H7 (cell line): Measurements from ENCODE around the gene C1orf174. TPM values are rescaled to one million over a fixed set of nuclear protein-coding genes. Genes with fewer than 3 reads are reported as not detected.
A peak's percentile ranks its signal among the peaks of the same experiment; 100 is the strongest.

Experiments
- DNase-seq: peaks from one replicate; pipeline ENCODE4 v3.0.0; 2012
- H3K27me3 ChIP-seq: 2 replicates; pipeline ENCODE4 v1.6.0; 2011; ENCODE audit warnings: mild to moderate bottlenecking, low read length; ENCODE audit not compliant: control insufficient read depth, insufficient read depth
- H3K36me3 ChIP-seq: replicated peaks from 2 replicates; pipeline ENCODE4 v1.5.1; 2011; ENCODE audit warnings: low read length; ENCODE audit not compliant: control insufficient read depth, insufficient read depth
- H3K4me3 ChIP-seq: 2 replicates; pipeline ENCODE4 v1.5.1; 2011; ENCODE audit warnings: low read depth, mild to moderate bottlenecking, control low read depth, low read length, moderate library complexity; ENCODE audit not compliant: insufficient read depth
- total RNA-seq: library from RNA; depleted of rRNA; stranded (reverse); fragments of >200 nt; shearing (Covaris generic); gene quantifications from 2 replicates; pipeline ENCODE4 v1.2.3, GENCODE V29; 2014; rRNA removed

Gene C1orf174
- total RNA-seq = 60.5 and 63.9 TPM in 2 replicates

DNA sequence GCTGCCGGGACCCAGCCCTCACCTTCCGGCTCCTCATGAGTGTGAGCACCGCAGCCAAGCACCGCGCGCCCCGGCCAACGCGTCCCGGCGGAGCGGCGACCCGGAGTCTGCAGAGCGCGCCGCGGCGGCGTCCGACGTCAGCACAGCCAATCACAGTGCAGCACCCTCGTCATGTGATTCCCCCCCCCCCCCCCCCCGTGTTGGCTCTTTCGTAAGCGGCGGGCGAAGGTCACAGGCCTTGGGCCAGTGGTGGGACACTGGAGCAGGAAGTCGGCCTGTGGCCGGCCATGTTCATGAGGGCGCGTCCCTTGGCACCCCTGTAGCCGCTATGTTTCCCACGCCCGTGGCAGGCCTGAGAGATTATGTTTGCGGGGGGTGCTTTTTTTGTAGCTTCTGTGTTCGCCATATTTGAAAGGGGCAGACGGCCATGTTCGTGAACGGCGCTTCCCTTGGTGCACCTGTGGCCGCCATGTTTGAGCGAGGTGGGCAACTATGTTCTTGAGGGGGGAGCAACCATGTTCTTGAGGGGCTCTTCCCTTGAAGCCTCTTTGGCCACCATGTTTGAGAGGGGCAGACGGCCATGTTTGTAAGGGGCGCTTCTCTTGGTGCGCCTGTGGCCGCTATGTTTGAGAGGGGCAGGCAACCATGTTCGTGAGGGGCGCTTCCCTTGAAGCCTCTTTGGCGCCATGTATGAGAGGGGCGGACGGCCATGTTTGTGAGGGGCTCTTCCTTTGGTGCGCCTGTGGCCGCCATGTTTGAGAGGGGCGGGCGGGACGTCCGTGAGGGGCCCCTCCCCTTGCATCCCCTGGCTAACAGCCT, at the start of gene C1orf174:
Gene C1orf174, minus strand, starts transcription at position 123 of the 819 bp plus-strand sequence. Its CDS starts 86 bp downstream, at position 37.
- Histone ChIP-seq H3K36me3 (no peaks in the 10 kb centered on the region), H3K4me3 (peak within 1 kb of the TSS; percentile 99), H3K27me3 (no peaks in the 10 kb centered on the region)
- peak; percentile 99 for DNase-seq

DNA sequence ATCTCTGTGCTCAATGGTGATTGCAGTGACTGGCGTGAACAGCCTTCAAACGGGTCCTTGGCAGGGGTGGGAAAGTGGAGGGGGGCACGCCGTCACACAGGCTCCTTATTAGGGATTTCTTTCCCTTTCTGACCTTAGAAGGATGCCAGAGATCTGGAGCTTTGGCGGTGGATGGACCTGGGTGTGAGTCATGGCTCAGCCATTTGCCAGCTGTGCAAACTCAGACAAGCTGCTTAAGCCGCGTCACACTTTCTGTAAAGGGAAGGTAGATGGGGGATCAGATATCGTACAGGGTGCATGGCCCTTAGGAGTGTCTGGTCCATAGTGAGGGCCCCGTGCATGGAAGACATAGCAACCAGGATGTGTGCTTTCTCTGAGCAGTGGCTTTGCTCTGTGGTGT, 48.3 kb upstream of the C1orf174 start:
- Histone ChIP-seq H3K27me3 (no peaks in the 10 kb centered on the region), H3K36me3 (no peaks in the 10 kb centered on the region), H3K4me3 (no peak overlapping the region)
- DNase-seq = no peak

DNA sequence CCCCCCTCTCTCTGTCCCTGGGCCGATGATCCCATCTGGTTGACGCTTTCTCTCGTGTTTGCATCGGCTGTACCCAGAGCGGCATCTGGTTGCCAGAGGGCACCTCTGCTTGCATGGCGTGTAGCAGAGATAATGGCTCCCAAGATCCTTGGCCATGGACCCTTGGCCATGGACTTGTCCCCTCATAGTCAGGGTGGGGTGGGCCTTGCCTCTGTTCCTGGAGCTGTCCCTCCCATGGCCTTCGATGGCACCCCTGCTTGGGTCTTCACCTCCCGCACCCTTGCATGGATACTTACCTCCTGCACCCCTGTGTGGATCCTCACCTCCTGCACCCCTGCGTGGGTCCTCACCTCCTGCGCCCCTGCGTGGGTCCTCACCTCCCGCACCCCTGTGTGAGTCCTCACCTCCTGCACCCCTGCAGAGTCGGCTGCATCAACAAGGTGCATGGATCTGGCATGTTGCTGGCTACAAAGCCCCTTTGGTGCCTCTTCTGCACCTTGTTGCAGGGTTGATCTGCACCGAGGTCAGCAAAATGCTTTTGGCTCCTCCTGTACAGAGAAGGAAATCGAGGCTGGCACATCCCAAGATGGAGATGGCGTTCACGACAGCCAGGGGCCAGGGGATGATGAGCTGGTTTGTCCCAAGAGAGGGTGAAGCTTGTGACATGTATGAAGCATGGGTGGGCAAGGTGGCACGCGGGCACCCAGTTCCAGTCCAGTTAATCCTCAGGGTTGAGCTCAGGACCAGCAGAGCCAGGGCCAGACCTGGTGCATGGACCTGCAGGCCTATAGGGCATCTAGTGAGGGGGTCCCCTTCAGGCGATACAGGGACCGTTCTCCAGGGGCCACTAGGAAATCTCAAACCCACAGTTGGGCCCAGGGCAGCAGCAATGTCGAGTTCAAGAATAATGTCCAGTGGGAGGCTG, 46.1 kb upstream of the C1orf174 start:
- Histone ChIP-seq H3K36me3 (no peaks in the 10 kb centered on the region), H3K27me3 (no peaks in the 10 kb centered on the region), H3K4me3 (no peak overlapping the region)
- no peak for DNase-seq

DNA sequence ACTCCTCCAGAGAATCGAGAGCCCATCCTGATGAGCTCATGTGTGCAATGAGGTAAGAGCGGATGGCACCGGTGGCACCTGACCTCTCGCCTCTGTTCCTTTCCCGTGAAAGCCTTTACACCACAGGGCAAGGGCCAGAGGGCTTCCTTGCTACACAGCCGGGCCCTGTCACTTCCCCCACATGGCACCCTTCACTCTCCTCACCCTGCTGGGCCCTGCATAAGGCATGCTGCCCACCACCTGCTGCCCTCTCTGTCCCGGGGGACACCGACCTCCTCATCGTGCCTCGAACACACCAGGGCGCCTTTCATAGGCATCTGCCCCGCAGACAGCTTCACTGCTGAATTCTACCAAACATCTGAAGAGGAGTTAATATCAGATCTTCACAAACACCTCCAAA, 45.1 kb upstream of the C1orf174 start:
- Histone ChIP-seq H3K27me3 (no peaks in the 10 kb centered on the region), H3K36me3 (no peaks in the 10 kb centered on the region), H3K4me3 (no peak overlapping the region)
- no peak for DNase-seq

DNA sequence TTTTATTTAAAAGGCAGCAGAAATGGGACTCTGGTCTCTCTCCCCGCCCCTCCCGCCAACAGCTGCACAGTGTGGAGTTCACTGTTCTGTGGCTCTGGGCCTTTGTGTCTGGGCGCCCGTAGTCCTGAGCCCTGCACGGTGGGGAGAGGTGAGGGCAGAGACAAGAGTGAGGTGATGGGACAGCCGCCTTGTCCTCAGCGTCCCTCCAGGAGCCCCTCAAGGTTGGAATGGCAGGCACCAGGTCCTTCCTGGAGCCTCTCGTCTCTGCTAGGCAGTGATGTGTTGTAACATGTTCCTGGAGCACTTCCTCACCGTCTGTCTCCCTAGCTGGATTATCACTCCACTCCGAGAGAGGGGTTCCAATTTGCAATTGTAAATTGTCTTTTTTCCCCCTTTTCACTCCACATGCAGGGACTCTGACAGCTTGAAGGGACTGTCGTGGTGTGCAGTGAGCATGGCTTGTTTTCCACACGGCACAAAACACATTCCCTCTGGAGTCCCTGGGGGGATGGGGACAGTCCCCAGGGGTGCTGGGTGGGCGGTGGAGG, 44.6 kb upstream of the C1orf174 start:
- DNase-seq = no peak

DNA sequence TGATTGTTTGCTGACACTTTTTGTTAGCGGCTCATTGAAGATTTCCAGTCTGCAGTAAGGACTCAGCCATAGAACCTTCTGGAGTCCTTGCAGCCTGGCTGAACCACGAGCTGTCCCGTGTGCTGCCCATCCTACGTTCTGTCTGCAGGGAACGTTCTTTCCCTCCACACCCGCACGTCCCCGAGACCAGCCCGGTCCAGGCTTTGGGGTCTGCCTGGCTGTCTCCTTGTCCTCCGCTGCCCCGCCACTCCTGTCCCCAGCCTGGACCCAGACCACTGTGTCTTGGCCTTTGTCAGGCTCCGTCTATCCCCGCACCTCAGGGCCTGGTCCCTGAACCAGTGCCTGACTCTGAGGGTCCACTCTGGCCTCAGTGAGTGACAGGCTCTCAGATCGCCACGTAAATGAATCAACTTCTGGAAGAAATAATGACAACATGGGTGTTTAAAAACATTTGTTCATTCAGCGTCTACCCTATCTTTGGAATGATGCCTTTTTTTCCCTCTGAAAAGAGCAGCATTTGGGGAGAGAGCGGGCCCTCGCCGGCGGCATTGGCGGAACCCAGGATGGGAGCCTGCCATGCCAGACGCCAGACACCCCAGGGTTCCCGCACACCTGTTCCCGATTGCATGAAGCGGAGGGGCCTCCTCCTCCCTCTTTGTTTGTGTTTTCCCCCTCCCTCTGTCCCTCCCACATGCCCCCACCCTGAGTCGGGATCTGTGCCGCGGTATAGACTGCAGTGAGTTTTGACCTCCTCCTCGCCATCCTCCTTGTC, 43.9 kb upstream of the C1orf174 start:
- DNase-seq = peak; percentile 67
- Histone ChIP-seq H3K36me3 (no peaks in the 10 kb centered on the region), H3K4me3 (no peak overlapping the region), H3K27me3 (no peaks in the 10 kb centered on the region)

More for the DNA sequence above, 44.6 kb upstream of the C1orf174 start:
- Histone ChIP-seq H3K27me3 (no peaks in the 10 kb centered on the region), H3K4me3 (no peak overlapping the region), H3K36me3 (no peaks in the 10 kb centered on the region)

DNA sequence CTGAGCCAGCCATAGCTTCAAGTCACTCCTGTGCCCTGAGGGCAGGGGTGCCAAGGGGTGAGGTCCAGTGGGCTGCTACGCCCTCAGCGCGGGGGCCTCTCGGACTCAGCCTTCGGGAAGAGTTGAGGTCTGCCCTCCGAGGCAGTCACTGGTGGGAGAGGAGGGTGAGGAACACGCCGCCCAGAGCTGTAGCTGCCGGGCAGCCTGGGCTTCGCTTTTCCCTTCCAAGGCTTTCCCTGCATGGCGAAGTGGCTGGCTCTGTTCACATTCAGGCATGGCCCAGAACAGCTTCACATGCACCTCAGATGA, 43.0 kb upstream of the C1orf174 start:
- Histone ChIP-seq H3K27me3 (no peaks in the 10 kb centered on the region), H3K4me3 (no peak overlapping the region), H3K36me3 (no peaks in the 10 kb centered on the region)
- DNase-seq = no peak

DNA sequence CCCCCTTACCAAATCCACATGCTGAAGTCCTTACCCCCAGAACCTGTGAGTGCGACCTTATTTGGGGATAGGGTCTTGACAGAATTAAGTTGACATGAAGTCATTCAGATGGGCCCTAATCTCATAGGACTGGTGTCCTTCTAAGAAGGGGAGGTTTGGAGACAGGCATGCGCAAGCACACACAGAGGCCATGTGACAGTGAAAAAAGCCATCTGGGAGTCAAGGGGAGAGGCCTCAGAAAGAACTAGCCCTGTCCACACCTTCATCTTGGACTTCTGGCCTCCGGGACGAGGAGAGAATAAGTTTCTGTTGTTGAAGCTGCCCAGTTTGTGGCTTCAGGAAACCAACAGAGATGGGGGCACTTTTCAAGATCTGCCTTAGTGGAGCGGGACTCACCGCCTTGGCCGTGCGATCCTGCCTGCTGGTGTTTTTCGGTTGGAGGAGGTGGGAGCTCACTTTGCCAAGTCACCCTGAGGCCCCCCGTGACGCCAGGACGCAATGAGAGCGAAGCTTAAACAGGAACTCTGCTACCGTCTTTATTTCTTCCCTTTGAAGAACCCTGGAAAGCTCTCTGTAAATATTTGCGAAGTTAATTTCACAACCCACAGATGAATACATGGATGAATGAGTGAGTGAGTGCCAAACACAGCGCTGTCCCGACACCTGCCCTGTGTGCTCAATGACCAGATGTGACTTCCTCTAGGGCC, 42.5 kb upstream of the C1orf174 start:
- no peak overlapping the region for H3K4me3 ChIP-seq
- H3K36me3 ChIP-seq = no peaks in the 10 kb centered on the region
- no peaks in the 10 kb centered on the region for H3K27me3 ChIP-seq
- no peak for DNase-seq

DNA sequence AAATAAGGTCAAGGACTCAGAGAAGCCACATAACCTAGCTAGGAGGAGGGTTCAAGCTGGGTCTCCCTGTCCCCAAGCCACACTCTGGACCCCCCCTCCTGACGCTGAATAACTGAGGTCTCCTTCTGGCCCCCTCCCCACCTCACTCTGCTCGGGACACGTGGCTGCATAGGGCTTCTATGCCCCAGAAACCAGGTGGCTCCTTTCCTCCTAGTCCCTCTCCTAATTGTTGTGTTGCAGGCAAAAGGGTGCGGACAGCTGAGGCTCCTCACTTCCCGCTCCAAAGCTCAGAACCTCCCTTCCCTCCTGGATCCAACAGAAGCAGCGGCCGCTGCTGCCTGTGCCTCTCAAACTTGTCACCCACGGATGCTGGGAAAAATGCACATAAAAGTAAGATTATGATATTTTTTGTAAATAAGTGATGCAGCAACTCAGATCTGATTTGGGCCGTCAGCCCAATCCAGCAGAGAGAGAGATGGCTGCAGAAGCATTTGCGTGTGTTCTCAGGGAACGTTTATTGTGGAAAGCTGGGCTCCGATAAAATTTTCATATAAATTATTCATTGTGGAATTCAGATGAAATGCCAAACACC, 40.8 kb upstream of the C1orf174 start:
- Histone ChIP-seq H3K4me3 (no peak overlapping the region), H3K36me3 (no peaks in the 10 kb centered on the region), H3K27me3 (no peaks in the 10 kb centered on the region)
- no peak for DNase-seq

DNA sequence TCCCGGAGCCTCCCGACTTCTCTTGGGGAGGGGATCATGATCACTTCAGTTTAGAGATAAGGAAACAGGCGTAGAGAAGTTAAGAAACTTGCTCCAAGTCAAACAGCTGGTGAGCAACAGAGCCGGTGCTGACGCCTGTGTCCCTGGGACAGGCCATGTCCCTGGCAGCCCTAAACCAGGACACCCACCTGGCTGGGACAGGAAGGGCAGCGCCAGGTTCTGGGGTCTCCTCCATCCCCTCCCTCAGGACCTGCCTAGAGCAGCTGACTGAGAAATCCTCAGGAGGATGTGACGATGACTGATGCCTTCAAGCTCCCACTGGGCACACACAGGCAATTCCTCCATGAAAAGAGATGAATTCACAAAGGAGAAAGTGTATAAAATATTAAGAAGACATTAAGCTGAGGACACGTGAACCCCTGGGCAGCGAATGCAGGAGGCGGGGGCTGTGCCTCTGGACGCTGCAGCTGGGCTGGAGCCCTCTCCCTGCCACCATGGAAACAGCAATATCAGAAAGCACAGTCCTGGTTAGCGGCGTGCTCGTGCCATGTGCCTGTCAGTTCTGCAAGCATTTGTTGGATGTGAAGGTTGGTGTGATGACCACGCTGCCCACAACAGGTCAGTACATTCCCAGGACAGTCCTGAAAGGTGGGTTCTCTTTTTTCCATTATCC, 40.1 kb upstream of the C1orf174 start:
- DNase-seq = no peak
- Histone ChIP-seq H3K36me3 (no peaks in the 10 kb centered on the region), H3K27me3 (no peaks in the 10 kb centered on the region), H3K4me3 (no peak overlapping the region)

DNA sequence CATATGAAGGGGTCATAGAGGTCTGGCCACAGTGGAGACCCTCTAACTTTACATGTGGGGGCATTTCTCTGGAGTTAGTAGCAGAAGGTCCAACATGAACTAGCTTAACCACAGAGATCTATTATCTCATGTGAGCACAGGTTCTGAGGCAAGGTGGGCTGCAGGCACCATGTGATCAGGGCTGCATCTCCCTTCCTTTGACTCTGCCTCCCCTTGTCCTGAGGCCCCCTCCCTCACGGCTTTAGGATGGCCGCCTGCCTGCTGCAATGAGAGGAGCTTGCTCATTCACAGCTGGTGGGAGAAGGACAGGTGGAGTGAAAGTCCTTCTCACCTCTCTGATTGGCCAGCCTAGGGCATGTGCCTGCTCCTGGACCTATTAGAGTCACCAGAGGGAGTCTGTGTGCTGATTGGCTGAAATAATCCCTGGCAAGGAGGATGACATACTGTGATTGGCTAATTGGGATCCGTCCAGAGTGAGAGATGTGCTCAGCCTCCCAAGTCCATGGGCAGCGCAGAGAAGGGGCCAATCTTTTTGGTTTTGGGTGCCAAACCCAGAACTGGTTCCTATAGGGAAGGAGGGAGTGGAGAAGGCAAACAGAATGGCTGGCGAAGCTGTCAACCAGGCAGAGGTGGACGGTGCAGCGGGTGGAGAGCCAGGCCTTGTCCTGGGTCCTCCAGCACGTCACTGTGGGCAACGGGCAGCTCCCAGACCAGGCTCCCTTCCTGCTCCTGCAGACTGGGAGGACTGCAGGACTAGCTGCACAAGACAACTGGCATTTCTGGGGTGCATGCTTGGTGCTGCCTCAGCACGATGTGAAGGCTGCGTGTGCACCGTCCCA, 39.4 kb upstream of the C1orf174 start:
- no peak for DNase-seq
- no peaks in the 10 kb centered on the region for H3K36me3 ChIP-seq
- no peak overlapping the region for H3K4me3 ChIP-seq
- H3K27me3 ChIP-seq = no peaks in the 10 kb centered on the region

DNA sequence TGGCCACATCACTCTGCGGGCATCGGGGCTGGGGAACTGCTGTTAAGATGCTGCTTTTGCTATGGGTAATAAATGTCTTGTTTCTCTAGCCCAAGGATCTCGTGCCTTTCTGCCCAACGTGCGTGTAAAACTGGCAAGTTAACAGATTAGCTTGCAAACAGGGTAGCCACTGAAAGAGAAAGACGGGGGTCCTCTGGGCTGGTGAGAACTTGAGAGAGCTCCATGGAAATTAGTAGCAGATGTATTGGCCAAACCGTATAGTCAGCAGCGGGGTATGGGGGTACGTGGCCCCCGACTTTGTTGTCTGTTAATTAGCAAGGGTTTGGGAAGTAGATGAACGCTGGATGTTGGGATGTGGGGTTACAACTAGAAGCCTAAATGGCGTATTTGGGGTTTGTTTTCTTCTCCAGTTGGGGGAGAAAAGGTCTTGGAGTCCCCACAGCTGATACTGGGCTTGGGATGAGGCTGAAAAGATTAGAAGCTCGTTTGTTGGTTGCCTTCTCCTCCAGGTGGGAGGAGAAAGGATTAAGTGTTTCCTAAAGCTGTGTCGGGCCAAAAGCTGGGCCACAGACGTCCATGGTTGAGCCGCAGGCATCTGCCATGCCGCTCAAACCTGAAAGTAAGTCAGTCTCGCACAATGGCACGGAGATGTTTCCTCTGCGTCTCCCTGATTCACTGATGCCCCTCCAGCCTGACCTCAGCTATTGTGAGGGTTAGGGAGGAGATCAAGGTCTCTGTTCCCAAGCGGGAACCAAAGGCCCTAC, 32.3 kb upstream of the C1orf174 start:
- Histone ChIP-seq H3K36me3 (no peaks in the 10 kb centered on the region), H3K4me3 (no peak overlapping the region), H3K27me3 (no peaks in the 10 kb centered on the region)
- no peak for DNase-seq
